ENCODE results near the gene NT5C3B.

Gene NT5C3B

DNA sequence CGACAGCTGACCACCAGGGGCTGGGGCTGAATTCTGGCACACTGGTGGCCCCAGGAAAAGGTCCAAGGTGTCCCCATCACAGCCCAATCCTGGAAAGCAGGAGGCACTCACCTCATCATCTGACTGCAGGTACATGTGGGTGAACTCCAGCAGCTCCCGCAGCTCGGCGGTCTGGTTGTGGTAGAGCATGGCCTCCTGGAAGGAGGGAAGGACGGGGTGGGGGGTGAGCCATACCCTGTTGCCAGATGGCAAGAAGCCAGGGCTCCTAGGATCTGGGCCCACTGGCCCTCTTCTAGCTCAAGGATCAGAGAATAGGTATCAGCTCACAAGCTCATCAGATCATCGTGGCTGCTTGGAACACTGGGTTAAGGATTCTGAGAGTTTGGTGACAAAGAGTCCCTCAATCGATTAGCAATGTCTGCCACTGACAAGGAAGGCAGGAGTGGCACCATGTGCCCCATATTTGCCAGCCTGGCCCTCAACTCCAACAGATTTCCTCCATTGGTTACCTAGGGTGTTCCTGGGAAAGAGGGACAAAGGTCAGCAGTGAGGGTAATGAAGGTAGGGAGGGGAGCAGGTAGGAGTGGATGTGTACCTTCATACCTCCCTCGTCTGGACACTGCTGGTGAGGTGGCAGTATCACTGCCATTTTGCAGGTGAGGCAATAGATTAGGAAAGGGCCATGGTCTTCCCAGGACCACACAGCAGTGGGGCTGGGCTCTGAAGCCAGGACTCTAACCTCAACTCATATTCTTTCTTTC, 29.2 kb downstream of the NT5C3B start:
- DNase-seq = no peak

GRCh38 chr17:41803049-41804020, 32.7 kb downstream of the NT5C3B start:
- peak; percentile 73 for DNase-seq

DNA sequence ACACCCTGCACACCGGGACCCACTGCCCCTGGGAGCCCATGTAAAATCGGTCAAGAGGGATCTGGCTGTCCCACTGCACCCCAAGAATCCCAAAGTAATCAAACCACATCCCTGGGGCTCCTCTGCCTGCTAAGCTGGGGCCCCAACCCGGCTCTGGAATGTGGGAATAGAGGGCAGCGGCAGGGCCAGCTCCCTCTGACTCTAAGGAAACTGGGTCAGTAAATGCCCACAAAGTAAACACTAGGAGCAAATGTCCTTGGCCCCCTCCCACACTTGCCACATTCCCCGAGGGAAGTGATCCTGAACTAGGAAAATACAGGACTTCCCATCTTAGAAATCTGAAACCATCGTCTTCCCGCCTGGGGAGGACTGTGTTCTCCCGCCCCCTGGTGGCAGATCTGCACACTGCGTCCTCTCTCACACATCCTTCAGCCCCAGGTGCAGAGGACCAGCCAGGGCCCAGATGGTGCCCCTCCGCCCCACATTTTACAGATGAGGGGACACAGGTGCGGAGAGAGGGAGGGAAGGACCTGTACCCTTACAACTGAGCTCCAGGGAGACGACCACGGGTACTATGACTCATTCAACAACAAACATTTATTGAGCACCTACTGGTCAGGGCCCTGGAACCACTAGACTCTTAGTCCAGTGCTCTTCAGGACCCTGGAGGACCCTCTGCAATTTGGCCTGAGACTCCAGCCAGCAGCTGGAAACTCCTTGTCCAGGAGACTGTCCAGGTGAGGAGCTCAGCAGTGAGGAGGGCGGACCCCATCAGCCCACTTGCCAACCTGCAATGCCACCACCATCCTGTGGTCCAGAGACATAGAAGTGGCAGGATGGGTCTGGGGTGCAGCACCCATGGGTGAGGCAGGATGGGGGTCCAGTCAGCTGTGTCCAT, 34.4 kb downstream of the NT5C3B start:
- DNase-seq = peak; percentile 88

DNA sequence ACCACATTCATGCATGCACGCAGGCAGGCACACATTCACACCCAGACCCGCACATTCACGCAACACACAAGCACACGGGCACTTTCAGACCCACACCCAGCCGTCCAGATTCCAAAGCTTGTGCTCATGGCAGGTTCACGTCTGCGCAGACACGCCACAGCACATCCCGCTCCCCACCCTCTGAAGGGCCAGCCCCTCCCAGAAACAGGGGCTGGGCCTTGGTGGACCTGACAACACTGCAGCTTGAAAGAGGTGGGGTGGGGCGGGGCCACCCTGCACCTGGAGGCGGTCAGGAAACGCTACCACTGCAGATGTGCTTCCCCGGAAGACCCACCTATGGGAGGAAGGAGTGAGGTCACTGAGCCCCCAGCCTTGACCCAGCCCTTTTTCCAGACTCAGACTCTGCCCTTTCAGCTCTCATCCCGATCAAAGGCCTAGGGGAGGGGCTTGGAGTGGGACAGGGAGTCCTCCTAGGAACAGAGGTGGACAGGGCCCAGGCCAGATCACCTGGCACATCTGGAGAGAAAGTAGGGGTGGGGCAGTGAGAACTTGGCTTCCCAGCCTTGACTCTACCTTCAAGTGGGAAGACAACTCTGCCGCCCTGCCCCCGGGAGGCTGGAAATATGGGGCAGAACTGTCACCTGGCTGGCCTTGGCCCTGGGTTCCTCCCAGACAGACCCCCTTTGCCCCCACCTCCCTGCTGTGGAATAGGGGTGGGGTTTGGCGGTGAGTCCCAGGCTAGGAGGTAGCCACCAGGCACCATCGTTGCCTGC, 35.2 kb downstream of the NT5C3B start:
- no peak for DNase-seq

- no peak for DNase-seq
Observed at GRCh38 chr17:41799366-41799765, 36.7 kb downstream of the NT5C3B start.

- DNase-seq = no peak
Observed at GRCh38 chr17:41797377-41797776, 38.7 kb downstream of the NT5C3B start.

DNA sequence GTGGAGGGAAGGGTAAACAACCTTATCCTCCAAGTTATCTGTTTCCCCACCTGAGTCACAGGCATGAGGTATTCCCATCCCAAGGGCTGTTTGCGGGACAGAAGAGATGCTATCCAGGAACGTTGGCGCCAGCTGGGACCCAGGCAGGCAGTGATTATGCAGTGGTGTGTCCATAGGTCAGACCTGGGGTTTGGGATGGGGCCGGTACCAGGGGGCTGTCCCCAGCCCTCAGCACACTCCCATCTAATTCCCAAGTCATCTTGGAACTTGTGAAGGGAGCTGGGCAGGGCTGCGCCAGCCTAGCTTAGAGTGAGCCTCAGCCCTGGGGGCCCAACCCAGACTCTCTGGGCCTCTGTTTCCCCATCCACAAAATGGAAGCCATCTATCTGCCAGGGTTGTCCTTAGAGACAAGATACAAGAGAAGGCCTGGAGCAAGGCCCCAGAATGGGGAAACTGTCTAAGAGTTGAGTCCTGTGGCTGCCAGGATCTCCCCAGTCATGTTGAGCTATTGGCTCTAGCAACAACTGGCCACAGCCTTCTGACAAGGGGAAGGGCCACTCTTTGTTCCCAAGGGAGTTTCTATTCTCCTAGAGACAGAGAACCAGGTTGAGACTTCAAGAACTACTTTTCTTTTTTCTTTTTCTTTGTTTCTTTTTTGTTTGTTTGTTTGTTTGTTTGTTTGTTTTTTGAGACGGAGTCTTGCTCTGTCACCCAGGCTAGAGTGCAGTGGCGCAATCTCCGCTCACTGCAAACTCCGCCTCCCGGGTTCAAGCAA, 39.7 kb downstream of the NT5C3B start:
- no peak for DNase-seq

GRCh38 chr17:41794540-41794975, 41.5 kb downstream of the NT5C3B start:
- no peak for DNase-seq

GRCh38 chr17:41793784-41794539, 42.1 kb downstream of the NT5C3B start:
- no peak for DNase-seq

- no peak for DNase-seq
Observed at GRCh38 chr17:41792845-41793783, 42.9 kb downstream of the NT5C3B start.

DNA sequence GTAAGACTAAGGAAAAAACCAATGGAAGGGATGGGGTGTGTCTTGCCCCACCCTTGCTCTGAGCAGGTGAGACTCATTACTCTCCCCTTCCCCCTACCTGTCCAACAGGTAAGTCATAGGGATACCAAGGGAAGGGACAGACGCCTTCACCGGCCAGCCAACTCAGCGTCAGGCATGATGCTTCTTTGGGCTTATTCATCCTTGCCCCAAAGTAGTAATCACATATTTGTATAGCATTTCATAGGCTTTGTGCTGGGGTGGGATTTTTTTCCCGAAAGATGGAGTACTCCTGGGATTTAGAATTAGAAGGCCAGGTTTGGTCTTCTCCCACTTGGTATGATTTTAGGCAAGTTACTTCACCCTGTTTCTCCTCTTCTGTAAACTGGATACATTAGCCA, 49.0 kb downstream of the NT5C3B start:
- no peak for DNase-seq

GRCh38 chr17:41786227-41787020, 49.6 kb downstream of the NT5C3B start, which contains the start of gene JUP:
Gene JUP, minus strand, starts transcription at chr17:41786711. Its CDS starts 14,857 bp downstream, at chr17:41771854.
- DNase-seq = peak; percentile 100

GRCh38 chr17:41785859-41786226, 50.2 kb downstream of the NT5C3B start:
- no peak for DNase-seq

GRCh38 chr17:41785091-41785858, 50.8 kb downstream of the NT5C3B start:
- peak; percentile 51 for DNase-seq

DNA sequence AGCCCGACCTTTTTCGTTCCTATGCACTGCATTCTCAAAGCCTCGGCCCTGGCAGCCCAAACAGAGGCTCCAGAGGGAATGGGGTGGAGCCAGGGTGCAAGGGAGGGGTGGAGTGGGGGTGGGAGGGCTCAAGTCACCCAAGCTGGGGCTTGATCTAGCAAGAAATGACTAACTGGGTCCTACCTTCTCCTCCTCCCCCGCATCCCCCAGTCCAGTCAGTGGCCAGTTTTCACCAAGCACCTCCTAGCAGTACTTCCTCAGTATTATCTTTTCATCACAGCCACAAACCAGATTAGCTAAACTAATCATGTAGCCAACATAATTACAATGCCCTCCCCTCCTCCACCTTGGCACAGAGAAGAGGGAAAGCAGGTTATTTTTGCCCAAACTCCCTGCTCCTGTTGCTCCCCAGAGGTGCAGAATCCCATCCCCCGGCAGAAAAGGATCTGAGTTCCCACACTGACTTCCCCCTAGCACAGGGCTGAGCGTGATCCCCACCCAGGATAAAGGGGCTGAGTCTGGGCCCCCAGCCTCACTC, 51.8 kb downstream of the NT5C3B start:
- DNase-seq = peak; percentile 80

DNA sequence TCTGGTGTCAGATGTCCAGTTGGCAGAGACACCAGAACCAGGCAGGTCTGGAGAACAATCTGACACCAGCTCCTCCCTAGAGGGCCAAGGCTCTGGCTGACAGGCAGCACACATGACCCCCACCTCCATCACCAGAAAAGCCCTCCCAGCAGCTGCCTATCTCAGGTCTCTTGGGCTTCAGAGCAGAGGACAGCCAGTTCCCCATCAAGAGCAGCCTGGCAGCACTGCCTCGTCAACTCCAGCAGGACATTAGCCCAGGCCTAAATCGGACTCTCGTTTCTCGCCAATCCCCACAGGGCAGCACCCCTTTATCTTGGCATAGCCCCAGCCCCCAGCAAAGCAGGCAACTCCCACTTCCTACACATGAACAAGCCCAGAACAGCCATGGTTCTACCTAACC, 53.9 kb downstream of the NT5C3B start:
- no peak for DNase-seq
